ENCODE measurements around the gene SLC16A2.
"Not testable (repeated sequence)": the region's sequence is repeated elsewhere in the genome, so short reads cannot be mapped to it uniquely, and the experiment has no call there.

Gene SLC16A2

GRCh38 chrX:74448669-74449068 lies 27.4 kb downstream of the SLC16A2 start:
- no peak for DNase-seq

GRCh38 chrX:74449322-74449936 lies 28.1 kb downstream of the SLC16A2 start:
- DNase-seq: no peak

- DNase-seq: no peak
Measured at GRCh38 chrX:74449937-74450330, 28.6 kb downstream of the SLC16A2 start.

- DNase-seq: no peak
Measured at GRCh38 chrX:74450803-74451449, 29.6 kb downstream of the SLC16A2 start.

GRCh38 chrX:74451450-74452198 lies 30.3 kb downstream of the SLC16A2 start:
- no peak for DNase-seq

GRCh38 chrX:74452199-74452481 lies 30.8 kb downstream of the SLC16A2 start:
- no peak for DNase-seq

GRCh38 chrX:74453178-74453577 lies 31.9 kb downstream of the SLC16A2 start:
- DNase-seq: no peak

GRCh38 chrX:74454233-74454632 lies 32.9 kb downstream of the SLC16A2 start:
- not testable (repeated sequence) for DNase-seq

- no peak for DNase-seq
Measured at GRCh38 chrX:74458736-74459135, 37.4 kb downstream of the SLC16A2 start.

- no peak for DNase-seq
Measured at GRCh38 chrX:74461384-74461783, 40.1 kb downstream of the SLC16A2 start.

- DNase-seq: no peak
Measured at GRCh38 chrX:74464722-74465121, 43.4 kb downstream of the SLC16A2 start.

GRCh38 chrX:74465424-74465823 lies 44.1 kb downstream of the SLC16A2 start:
- no peak for DNase-seq

- no peak for DNase-seq
Measured at GRCh38 chrX:74467656-74468055, 46.4 kb downstream of the SLC16A2 start.

- DNase-seq: not testable (repeated sequence)
Measured at GRCh38 chrX:74473116-74473515, 51.8 kb downstream of the SLC16A2 start.

GRCh38 chrX:74490247-74490646 lies 69.0 kb downstream of the SLC16A2 start:
- DNase-seq: no peak

- DNase-seq: no peak
Measured at GRCh38 chrX:74492720-74493201, 71.5 kb downstream of the SLC16A2 start.

GRCh38 chrX:74493806-74494205 lies 72.5 kb downstream of the SLC16A2 start:
- DNase-seq: no peak

- no peak for DNase-seq
Measured at GRCh38 chrX:74498924-74499323, 77.6 kb downstream of the SLC16A2 start.

- no peak for DNase-seq
Measured at GRCh38 chrX:74500067-74500466, 78.8 kb downstream of the SLC16A2 start.

GRCh38 chrX:74500555-74500954 lies 79.3 kb downstream of the SLC16A2 start:
- no peak for DNase-seq

- DNase-seq: no peak
Measured at GRCh38 chrX:74505437-74505836, 84.1 kb downstream of the SLC16A2 start.

GRCh38 chrX:74506317-74507115 lies 85.2 kb downstream of the SLC16A2 start:
- no peak for DNase-seq

GRCh38 chrX:74507191-74507590 lies 85.9 kb downstream of the SLC16A2 start:
- no peak for DNase-seq

All from left hindlimb (tissue), 1 donor.